Naive B cell (primary cell): ENCODE results near the gene EEF2K. TPM values are rescaled to one million over a fixed set of nuclear protein-coding genes. Genes with fewer than 3 reads are reported as not detected.

Experiments used
- ATAC-seq, 2 donors: fragments of 150-1000 bp; cut with Tn5 transposase; 2 replicates each; pipeline ENCODE4 v1.10.0; 2021; ENCODE audit warnings: low read depth in 2 of 2, mild to moderate bottlenecking in 2 of 2, moderate library complexity in 2 of 2
- DNase-seq: peaks from one replicate; pipeline ENCODE4 v3.0.0; 2022
- H3K27ac Mint-ChIP-seq, 6 donors: one replicate each; pipeline ENCODE4 v1.8.0; 2020 to 2022; ENCODE audit warnings: mild to moderate bottlenecking in 6 of 6, mixed read lengths in 6 of 6, moderate library complexity in 5 of 6, inconsistent platforms in 2 of 6
- H3K27me3 Mint-ChIP-seq, 3 donors: one replicate each; pipeline ENCODE4 v1.8.0; 2021 to 2022; ENCODE audit warnings: mixed read lengths in 3 of 3, mild to moderate bottlenecking in 1 of 3
- H3K36me3 Mint-ChIP-seq, 2 donors: one replicate each; pipeline ENCODE4 v1.8.0; 2020 to 2022; ENCODE audit warnings: mixed read lengths in 2 of 2, inconsistent platforms in 1 of 2, mild to moderate bottlenecking in 1 of 2
- H3K4me1 Mint-ChIP-seq, 3 donors: one replicate each; pipeline ENCODE4 v1.8.0; 2020 to 2022; ENCODE audit warnings: mixed read lengths in 3 of 3, inconsistent platforms in 1 of 3, mild to moderate bottlenecking in 1 of 3, moderate library complexity in 1 of 3
- H3K4me3 Mint-ChIP-seq, 8 donors: one replicate each; pipeline ENCODE4 v1.8.0; 2020 to 2022; ENCODE audit warnings: mild to moderate bottlenecking in 8 of 8, mixed read lengths in 8 of 8, moderate library complexity in 8 of 8, inconsistent platforms in 2 of 8
- H3K9me3 Mint-ChIP-seq, 7 donors: one replicate each; pipeline ENCODE4 v1.8.0; 2020 to 2022; ENCODE audit warnings: mixed read lengths in 7 of 7, mild to moderate bottlenecking in 5 of 7, inconsistent platforms in 2 of 7, moderate library complexity in 1 of 7
- polyA plus RNA-seq, 6 donors: library from polyadenylated mRNA; unstranded; fragments of 300-500 nt; fragmentation: Illumina TruSeq; gene quantifications; one replicate each; pipeline ENCODE4 v1.2.3, GENCODE V29; 2021; ENCODE audit warnings: low read depth in 6 of 6

The EEF2K gene
- polyA plus RNA-seq, 6 donors from 2014 or later: 1.2 to 2.9 (median 1.8) TPM

DNA sequence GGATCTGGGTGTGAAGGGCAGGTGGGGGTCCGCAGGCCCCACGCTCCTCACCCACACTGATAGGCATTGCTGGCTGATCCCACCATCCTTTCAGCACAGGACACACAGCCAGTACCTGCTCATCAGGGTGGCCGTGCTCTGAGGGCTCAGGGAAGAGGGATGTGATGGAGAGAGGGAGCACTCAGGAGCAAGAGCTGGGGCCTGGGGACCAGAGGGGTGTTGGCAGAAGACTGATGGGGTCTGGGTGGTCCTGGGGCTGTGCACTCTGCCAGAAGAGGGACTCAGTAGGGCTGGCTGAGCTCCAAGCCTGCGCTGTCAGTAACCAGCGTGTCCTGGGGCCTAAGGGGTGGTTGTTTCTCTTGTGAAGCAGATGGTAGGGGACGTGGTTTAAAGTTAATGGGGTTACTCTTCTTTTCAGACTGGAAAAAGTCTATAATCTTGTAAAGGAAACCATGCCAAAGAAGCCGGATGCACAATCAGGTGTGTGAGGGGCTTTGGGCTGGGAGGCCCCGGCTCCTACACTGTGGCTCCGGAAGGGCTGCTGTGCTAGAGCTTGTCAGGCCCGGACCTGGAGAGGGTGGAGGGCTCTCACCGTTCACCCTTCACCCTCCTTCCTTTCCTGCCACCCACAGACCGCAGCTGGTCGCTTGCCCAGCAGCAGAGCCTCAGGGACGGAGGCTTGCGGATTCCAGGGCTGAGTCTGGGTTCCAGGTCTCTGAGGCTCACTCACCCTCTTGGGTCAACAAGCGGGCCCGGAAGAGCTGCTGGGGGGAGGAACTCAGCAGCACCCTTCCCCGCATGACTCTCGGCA, 118.9 kb downstream of the EEF2K start:
- H3K27me3 Mint-ChIP-seq: no peaks in the 10 kb centered on the region
- H3K27ac Mint-ChIP-seq: peak overlapping the region in 1 of 6 donors; percentile 64
- ATAC-seq: no peak
- H3K9me3 Mint-ChIP-seq: no peaks in the 10 kb centered on the region
- DNase-seq: no peak
- H3K4me3 Mint-ChIP-seq: no peak overlapping the region
- peaks cover 0 to 5% (median 2%) of the 10 kb centered on the region in 3 donors for H3K4me1 Mint-ChIP-seq
- peaks cover under 1 to 8% of the 10 kb centered on the region in 2 donors for H3K36me3 Mint-ChIP-seq

DNA sequence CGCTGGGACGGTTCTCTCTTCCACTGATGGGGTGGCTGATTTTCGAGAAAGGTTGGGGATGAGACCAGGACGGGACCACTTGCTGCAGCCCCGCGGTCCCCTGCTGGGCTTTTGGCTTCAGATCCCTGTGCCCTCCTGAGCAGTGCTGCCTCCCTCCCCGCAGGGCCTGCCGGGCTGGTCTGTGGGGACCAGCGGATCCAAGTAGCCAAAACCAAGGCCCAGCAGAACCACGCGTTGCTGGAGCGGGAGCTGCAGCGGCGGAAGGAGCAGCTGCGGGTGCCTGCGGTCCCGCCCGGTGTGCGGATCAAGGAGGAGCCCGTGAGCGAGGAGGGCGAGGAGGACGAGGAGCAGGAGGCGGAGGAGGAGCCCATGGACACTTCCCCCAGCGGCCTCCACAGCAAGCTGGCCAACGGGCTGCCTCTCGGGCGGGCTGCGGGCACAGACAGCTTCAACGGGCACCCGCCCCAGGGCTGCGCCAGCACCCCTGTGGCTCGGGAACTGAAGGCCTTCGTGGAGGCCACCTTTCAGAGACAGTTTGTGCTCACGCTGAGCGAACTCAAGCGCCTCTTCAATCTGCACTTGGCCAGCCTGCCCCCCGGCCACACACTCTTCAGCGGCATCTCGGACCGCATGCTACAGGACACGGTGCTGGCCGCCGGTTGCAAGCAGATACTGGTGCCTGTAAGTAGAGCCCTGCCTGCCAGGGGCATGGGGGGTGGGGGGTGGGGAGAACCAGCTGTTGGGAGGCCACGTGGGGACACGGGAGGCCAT, 119.7 kb downstream of the EEF2K start:
- H3K27ac Mint-ChIP-seq: no peak overlapping the region
- DNase-seq (no peak), ATAC-seq (no peak)
- H3K36me3 Mint-ChIP-seq: peaks cover 0 to 14% of the 10 kb centered on the region in 2 donors
- no peaks in the 10 kb centered on the region for H3K9me3 Mint-ChIP-seq
- H3K27me3 Mint-ChIP-seq: no peaks in the 10 kb centered on the region
- peaks cover 0 to 5% (median 2%) of the 10 kb centered on the region in 3 donors for H3K4me1 Mint-ChIP-seq
- H3K4me3 Mint-ChIP-seq: no peak overlapping the region

DNA sequence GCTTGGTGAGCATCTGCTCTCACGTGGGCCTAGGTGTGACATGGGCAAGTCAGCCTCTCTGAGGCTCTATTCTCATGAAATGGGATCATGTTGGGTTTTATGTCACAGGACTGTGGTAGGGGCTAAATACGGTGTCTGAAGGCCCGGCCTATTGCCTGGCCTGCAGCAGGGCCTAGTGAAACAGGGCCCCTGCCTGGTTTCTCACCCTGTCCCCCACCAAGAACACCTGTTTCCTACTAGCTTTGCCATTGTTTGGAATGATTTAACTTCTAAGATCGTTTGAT, 120.2 kb downstream of the EEF2K start:
- H3K4me3 Mint-ChIP-seq: no peak overlapping the region
- no peak for DNase-seq
- H3K4me1 Mint-ChIP-seq: peaks cover 0 to 5% (median 2%) of the 10 kb centered on the region in 3 donors
- no peak overlapping the region for H3K27ac Mint-ChIP-seq
- ATAC-seq: no peak
- H3K9me3 Mint-ChIP-seq: no peaks in the 10 kb centered on the region
- no peaks in the 10 kb centered on the region for H3K27me3 Mint-ChIP-seq
- H3K36me3 Mint-ChIP-seq: peaks cover 3 to 11% of the 10 kb centered on the region in 2 donors

- Mint-ChIP-seq H3K4me3 (no peak overlapping the region), H3K27me3 (no peaks in the 10 kb centered on the region), H3K9me3 (no peaks in the 10 kb centered on the region), H3K4me1 (peaks cover 0 to 5% (median under 1%) of the 10 kb centered on the region in 3 donors), H3K27ac (no peak overlapping the region), H3K36me3 (peaks cover 9 to 17% of the 10 kb centered on the region in 2 donors)
- ATAC-seq (no peak), DNase-seq (no peak)
These were observed 120.8 kb downstream of the EEF2K start for GRCh38 chr16:22326771-22327445.

DNA sequence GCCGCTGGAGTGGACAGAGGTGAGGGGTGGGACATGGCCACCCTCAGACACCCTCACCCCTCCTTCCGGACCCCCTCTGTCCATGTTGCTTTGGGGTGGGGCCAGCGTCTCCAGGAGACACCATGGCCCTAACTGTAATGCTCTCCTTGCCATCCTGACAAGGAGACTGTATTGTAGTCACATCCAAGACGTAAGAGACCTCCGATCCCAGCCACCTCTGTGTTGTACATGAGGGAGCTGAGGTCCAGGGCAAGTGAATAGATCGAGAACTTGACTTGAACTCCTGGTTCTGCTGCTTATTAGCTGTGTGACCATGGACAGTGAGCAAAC, 121.3 kb downstream of the EEF2K start:
- DNase-seq (no peak), ATAC-seq (no peak)
- peaks cover 14 to 22% of the 10 kb centered on the region in 2 donors for H3K36me3 Mint-ChIP-seq
- H3K27ac Mint-ChIP-seq: no peak overlapping the region
- no peaks in the 10 kb centered on the region for H3K27me3 Mint-ChIP-seq
- peaks cover 0 to 5% (median 0%) of the 10 kb centered on the region in 3 donors for H3K4me1 Mint-ChIP-seq
- no peak overlapping the region for H3K4me3 Mint-ChIP-seq
- no peaks in the 10 kb centered on the region for H3K9me3 Mint-ChIP-seq

GRCh38 chr16:22328081-22328725, 122.1 kb downstream of the EEF2K start:
- Mint-ChIP-seq H3K27ac (no peak overlapping the region), H3K9me3 (no peaks in the 10 kb centered on the region), H3K4me1 (peaks cover 0 to 5% (median 0%) of the 10 kb centered on the region in 3 donors), H3K4me3 (no peak overlapping the region), H3K36me3 (peaks cover 17 to 25% of the 10 kb centered on the region in 2 donors), H3K27me3 (no peaks in the 10 kb centered on the region)
- no peak for ATAC-seq
- no peak for DNase-seq

DNA sequence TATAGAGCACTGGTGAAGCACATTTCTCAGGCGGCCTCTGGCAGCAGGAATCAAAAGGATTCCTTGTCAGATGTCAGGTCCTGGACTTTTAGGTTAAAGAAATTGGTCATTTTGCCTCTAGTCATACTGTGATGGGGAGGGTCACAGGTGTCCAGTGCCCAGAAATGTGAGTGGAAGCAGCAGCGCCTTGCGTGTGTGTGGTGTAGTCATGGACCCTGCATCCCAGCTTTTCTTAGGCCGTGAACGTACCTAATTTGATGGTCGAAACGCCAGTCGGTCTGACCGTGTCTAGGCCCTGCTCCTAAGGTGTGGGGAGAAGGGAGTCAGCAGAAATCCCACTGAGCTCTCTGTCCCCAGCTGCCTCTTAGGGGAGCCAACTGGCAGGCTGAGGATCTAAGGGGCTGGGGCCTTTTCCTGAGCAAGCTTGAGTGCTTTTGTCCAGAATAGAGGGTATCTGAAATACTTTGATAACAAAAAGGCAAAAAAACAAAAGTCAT, 123.2 kb downstream of the EEF2K start:
- DNase-seq: no peak
- Mint-ChIP-seq H3K36me3 (peaks cover 27 to 35% of the 10 kb centered on the region in 2 donors), H3K9me3 (no peaks in the 10 kb centered on the region), H3K4me1 (no peaks in the 10 kb centered on the region), H3K27ac (peak overlapping the region in 1 of 6 donors; percentile 52), H3K27me3 (no peaks in the 10 kb centered on the region), H3K4me3 (no peak overlapping the region)
- no peak for ATAC-seq

GRCh38 chr16:22330326-22330725, 124.2 kb downstream of the EEF2K start:
- Mint-ChIP-seq H3K36me3 (peaks cover 38 to 46% of the 10 kb centered on the region in 2 donors), H3K27ac (peak overlapping the region in 2 of 6 donors; percentile 44 to 80), H3K4me3 (no peak overlapping the region), H3K4me1 (no peaks in the 10 kb centered on the region), H3K27me3 (no peaks in the 10 kb centered on the region), H3K9me3 (peaks cover 0 to 6% (median 0%) of the 10 kb centered on the region in 7 donors)
- DNase-seq (no peak), ATAC-seq (no peak)

- Mint-ChIP-seq H3K27me3 (no peaks in the 10 kb centered on the region), H3K4me1 (no peaks in the 10 kb centered on the region), H3K4me3 (no peak overlapping the region), H3K9me3 (peaks cover 15 to 36% (median 24%) of the 10 kb centered on the region in 7 donors), H3K36me3 (peaks cover 47 to 70% of the 10 kb centered on the region in 2 donors), H3K27ac (peak overlapping the region in 1 of 6 donors; percentile 39)
- no peak for ATAC-seq
- no peak for DNase-seq
These were observed 127.4 kb downstream of the EEF2K start for GRCh38 chr16:22333457-22333994.

GRCh38 chr16:22335668-22336246, 129.7 kb downstream of the EEF2K start:
- peaks cover 47 to 70% of the 10 kb centered on the region in 2 donors for H3K36me3 Mint-ChIP-seq

GRCh38 chr16:22336581-22336980, 130.5 kb downstream of the EEF2K start:
- peaks cover 41 to 65% of the 10 kb centered on the region in 2 donors for H3K36me3 Mint-ChIP-seq
- no peak overlapping the region for H3K27ac Mint-ChIP-seq
- no peak for DNase-seq
- no peak for ATAC-seq
- no peaks in the 10 kb centered on the region for H3K27me3 Mint-ChIP-seq
- H3K4me1 Mint-ChIP-seq: no peaks in the 10 kb centered on the region
- H3K9me3 Mint-ChIP-seq: peaks cover 21 to 59% (median 39%) of the 10 kb centered on the region in 7 donors
- no peak overlapping the region for H3K4me3 Mint-ChIP-seq

More at GRCh38 chr16:22335668-22336246, 129.7 kb downstream of the EEF2K start:
- H3K27ac Mint-ChIP-seq: peak overlapping the region in 1 of 6 donors; percentile 54
- H3K4me3 Mint-ChIP-seq: no peak overlapping the region
- no peak for DNase-seq
- no peak for ATAC-seq
- no peaks in the 10 kb centered on the region for H3K4me1 Mint-ChIP-seq
- H3K27me3 Mint-ChIP-seq: no peaks in the 10 kb centered on the region
- H3K9me3 Mint-ChIP-seq: peaks cover 21 to 53% (median 36%) of the 10 kb centered on the region in 7 donors

DNA sequence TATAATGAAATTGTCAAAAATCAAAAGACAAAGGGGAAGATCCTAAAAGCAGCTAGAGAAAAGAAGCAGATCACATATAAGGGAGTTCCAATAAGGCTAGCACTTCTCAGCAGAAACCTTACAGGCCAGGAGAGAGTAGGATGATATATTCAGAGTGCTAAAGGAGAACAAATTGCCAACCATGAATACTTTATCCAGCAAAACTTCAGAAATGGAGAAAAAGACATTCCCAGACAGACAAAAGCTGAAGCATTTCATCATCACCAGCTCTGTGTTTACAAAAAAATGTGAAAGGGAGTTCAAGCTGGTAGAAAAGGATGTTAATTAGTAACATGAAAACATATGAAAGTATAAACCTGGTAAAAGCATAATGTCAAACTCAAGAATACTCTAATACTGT, 131.0 kb downstream of the EEF2K start:
- ATAC-seq (no peak), DNase-seq (no peak)
- H3K9me3 Mint-ChIP-seq: peaks cover 21 to 59% (median 39%) of the 10 kb centered on the region in 7 donors
- no peak overlapping the region for H3K27ac Mint-ChIP-seq
- H3K4me3 Mint-ChIP-seq: no peak overlapping the region
- peaks cover 36 to 61% of the 10 kb centered on the region in 2 donors for H3K36me3 Mint-ChIP-seq
- H3K27me3 Mint-ChIP-seq: no peaks in the 10 kb centered on the region
- no peaks in the 10 kb centered on the region for H3K4me1 Mint-ChIP-seq
